PC-3 (cell line): Measurements from ENCODE around the gene IRF8. TPM values are rescaled to one million over a fixed set of nuclear protein-coding genes. Genes with fewer than 3 reads are reported as not detected.

ENCODE experiments used
- ATAC-seq: fragments of 200-7000 bp; cut with Tn5 transposase; 2 replicates; pipeline ENCODE4 v1.9.1; 2020; ENCODE audit warnings: mild to moderate bottlenecking, moderate library complexity
- BruUV-seq: library from RNA; stranded (reverse); fragments of 400-500 nt; replicated peaks from 2 replicates; lab custom pipeline; 2021; lab: Mats Ljungman, UMichigan
- CTCF ChIA-PET: fragments of 300-600 bp; sonication (Branson Sonifier 250); formaldehyde crosslinking; loops from one replicate; lab custom pipeline; 2022; ENCODE audit warnings: antibody characterized with exemption; lab: Charles Lee
- POLR2A ChIA-PET: fragments of 300-600 bp; sonication (Branson Sonifier 250); formaldehyde crosslinking; loops from one replicate; lab custom pipeline; 2022; ENCODE audit warnings: antibody characterized with exemption; ENCODE audit not compliant: unreplicated experiment; lab: Charles Lee
- DNase-seq: peaks from one replicate; pipeline ENCODE4 v3.0.0-alpha.2; 2015
- H2AFZ ChIP-seq: fragments of 300-600 bp; sonication (generic); 2 replicates; pipeline ENCODE4 v1.6.0; 2016; ENCODE audit warnings: antibody characterized with exemption, low read length
- H3F3A ChIP-seq: fragments of 300-600 bp; sonication (generic); one replicate; pipeline ENCODE4 v1.6.0; 2017; ENCODE audit warnings: antibody characterized with exemption, low read length, control low read depth, mild to moderate bottlenecking; ENCODE audit not compliant: unreplicated experiment
- H3K27ac ChIP-seq: fragments of 300-600 bp; sonication (generic); 2 replicates; pipeline ENCODE4 v1.5.1; 2016; ENCODE audit warnings: mild to moderate bottlenecking, low read length
- H3K27me3 ChIP-seq: fragments of 300-600 bp; sonication (generic); 2 replicates; pipeline ENCODE4 v1.6.1; 2016; ENCODE audit warnings: low read length, mixed read lengths
- H3K36me3 ChIP-seq: fragments of 300-600 bp; sonication (generic); 2 replicates; pipeline ENCODE4 v1.6.1; 2016; ENCODE audit warnings: low read depth, mixed run types, low read length, mixed read lengths
- H3K4me1 ChIP-seq: fragments of 300-600 bp; sonication (generic); 2 replicates; pipeline ENCODE4 v1.5.1; 2016; ENCODE audit warnings: low read length; ENCODE audit not compliant: insufficient read depth
- H3K4me2 ChIP-seq: fragments of 300-600 bp; sonication (generic); 2 replicates; pipeline ENCODE4 v1.6.0; 2016; ENCODE audit warnings: low read length
- H3K4me3 ChIP-seq: fragments of 300-600 bp; sonication (generic); 2 replicates; pipeline ENCODE4 v1.5.1; 2016; ENCODE audit warnings: mild to moderate bottlenecking, low read length, mixed read lengths
- H3K79me2 ChIP-seq: fragments of 300-600 bp; sonication (generic); 2 replicates; pipeline ENCODE4 v1.6.1; 2017; ENCODE audit warnings: low read length, mixed read lengths
- H3K9ac ChIP-seq: fragments of 300-600 bp; sonication (generic); 2 replicates; pipeline ENCODE4 v1.6.0; 2016; ENCODE audit warnings: mild to moderate bottlenecking, low read length
- H3K9me2 ChIP-seq: fragments of 300-600 bp; sonication (generic); replicated peaks from 2 replicates; pipeline ENCODE4 v1.6.1; 2016; ENCODE audit warnings: mixed run types, low read length, mixed read lengths
- H3K9me3 ChIP-seq: fragments of 300-600 bp; sonication (generic); 2 replicates; pipeline ENCODE4 v1.6.1; 2016; ENCODE audit warnings: low read length, mixed read lengths
- H4K20me1 ChIP-seq: fragments of 300-600 bp; sonication (generic); 2 replicates; pipeline ENCODE4 v1.6.1; 2016; ENCODE audit warnings: low read length, mixed read lengths
- CTCF ChIP-seq: fragments of 300-600 bp; sonication (generic); conservative IDR thresholded peaks from 2 replicates; pipeline ENCODE4 v1.5.1; 2017; ENCODE audit warnings: antibody characterized with exemption, low read depth, mild to moderate bottlenecking, low read length
- EZH2 ChIP-seq: fragments of 300-600 bp; sonication (generic); IDR thresholded peaks from one replicate; pipeline ENCODE4 v1.6.1; 2017; ENCODE audit warnings: antibody characterized with exemption, mild to moderate bottlenecking, low read length; ENCODE audit not compliant: unreplicated experiment
- EZH2phosphoT487 ChIP-seq: fragments of 300-600 bp; sonication (generic); IDR thresholded peaks from 2 replicates; pipeline ENCODE4 v1.6.1; 2018; ENCODE audit warnings: mild to moderate bottlenecking, antibody characterized with exemption, low read length, borderline replicate concordance
- intact Hi-C: fragments of 100-400 bp; cut with micrococcal nuclease; formaldehyde crosslinking; loops from 2 replicates; pipeline ENCODE4 v1.9.0; 2023
- total RNA-seq: library from RNA; depleted of rRNA; stranded (reverse); fragments of >200 nt; gene quantifications from 2 replicates; pipeline ENCODE4 v1.2.3, GENCODE V29; 2014

Gene IRF8
- total RNA-seq, 1 experiment from 2014 or later, result not detected

GRCh38 chr16:85950136-85950918, 51.4 kb downstream of the IRF8 start:
- no peak overlapping the region for H3K4me2 ChIP-seq
- no peak for DNase-seq
- H3K4me1 ChIP-seq, result no peaks in the 10 kb centered on the region
- no peaks in the 10 kb centered on the region for H3F3A ChIP-seq
- ChIA-PET POLR2A (no interaction called here), CTCF (no interaction called here)
- H3K9ac ChIP-seq, result no peak overlapping the region
- no peaks in the 10 kb centered on the region for H3K79me2 ChIP-seq
- H3K9me2 ChIP-seq, result no peaks in the 10 kb centered on the region
- no peaks in the 10 kb centered on the region for H3K36me3 ChIP-seq
- TF ChIP-seq EZH2phosphoT487 (no peak), EZH2 (no peak), CTCF (no peak)
- H3K27ac ChIP-seq, result no peak overlapping the region
- ATAC-seq, result no peak
- no peaks in the 10 kb centered on the region for H3K9me3 ChIP-seq
- no TSS peak for BruUV-seq
- intact Hi-C loops, result no loop called here
- H3K4me3 ChIP-seq, result no peak overlapping the region
- H4K20me1 ChIP-seq, result no peaks in the 10 kb centered on the region
- H2AFZ ChIP-seq, result no peak overlapping the region
- peaks cover 80% of the 10 kb centered on the region for H3K27me3 ChIP-seq

GRCh38 chr16:85952197-85952596, 53.2 kb downstream of the IRF8 start:
- DNase-seq (no peak), ATAC-seq (no peak)
- BruUV-seq, result no TSS peak
- H3K36me3 ChIP-seq, result no peaks in the 10 kb centered on the region
- ChIA-PET POLR2A (no interaction called here), CTCF (no interaction called here)
- H4K20me1 ChIP-seq, result no peaks in the 10 kb centered on the region
- no peak overlapping the region for H3K4me2 ChIP-seq
- no peak overlapping the region for H3K9ac ChIP-seq
- no peaks in the 10 kb centered on the region for H3K9me3 ChIP-seq
- no peaks in the 10 kb centered on the region for H3K79me2 ChIP-seq
- H3K4me1 ChIP-seq, result no peaks in the 10 kb centered on the region
- H3K9me2 ChIP-seq, result no peaks in the 10 kb centered on the region
- no peak overlapping the region for H2AFZ ChIP-seq
- intact Hi-C loops, result no loop called here
- no peak for TF ChIP-seq EZH2
- no peak for TF ChIP-seq CTCF
- no peak for TF ChIP-seq EZH2phosphoT487
- no peak overlapping the region for H3K4me3 ChIP-seq
- no peaks in the 10 kb centered on the region for H3F3A ChIP-seq
- H3K27me3 ChIP-seq, result peaks cover 80% of the 10 kb centered on the region
- H3K27ac ChIP-seq, result no peak overlapping the region

GRCh38 chr16:85952811-85953210, 53.8 kb downstream of the IRF8 start:
- intact Hi-C loops, result no loop called here
- H3K9me3 ChIP-seq, result no peaks in the 10 kb centered on the region
- no peaks in the 10 kb centered on the region for H3F3A ChIP-seq
- TF ChIP-seq CTCF, result no peak
- TF ChIP-seq EZH2phosphoT487, result no peak
- TF ChIP-seq EZH2, result no peak
- H3K4me2 ChIP-seq, result no peak overlapping the region
- H3K27me3 ChIP-seq, result peaks cover 78% of the 10 kb centered on the region
- H3K27ac ChIP-seq, result no peak overlapping the region
- ATAC-seq (no peak), DNase-seq (no peak)
- BruUV-seq, result no TSS peak
- no peak overlapping the region for H3K4me3 ChIP-seq
- no peak overlapping the region for H2AFZ ChIP-seq
- no peak overlapping the region for H3K9ac ChIP-seq
- POLR2A ChIA-PET, result no interaction called here
- no peaks in the 10 kb centered on the region for H3K4me1 ChIP-seq
- no peaks in the 10 kb centered on the region for H3K79me2 ChIP-seq
- no peaks in the 10 kb centered on the region for H3K9me2 ChIP-seq
- CTCF ChIA-PET, result no interaction called here
- H4K20me1 ChIP-seq, result no peaks in the 10 kb centered on the region
- no peaks in the 10 kb centered on the region for H3K36me3 ChIP-seq
